ENCODE measurements around the gene CARD11.

- TF ChIP-seq CTCF (IDR thresholded peaks at IDR 0.05) (no peak), POLR2A (IDR thresholded peaks at IDR 0.05) (no peak)
Measured at GRCh38 chr7:2941216-2941859, 102.3 kb downstream of the CARD11 start.
